Lower lobe of right lung (tissue), 1 donor: ENCODE measurements around the gene RALA. TPM values are rescaled to one million over a fixed set of nuclear protein-coding genes. Genes with fewer than 3 reads are reported as not detected.

Experiments
- total RNA-seq: library from RNA; stranded (reverse); fragmentation: NEBNext Ultra II Directional; extraction: Animal tissue kit (Norgen Biotek cat#: 25700); gene quantifications from one replicate; pipeline ENCODE4 v1.2.1, GENCODE V29; 2021
- donor health status: DM: no; HTN: yes; CAD: no; lungs with severe emphysema.

Gene RALA
- total RNA-seq, 1 donor from 2014 or later = 48.0 TPM

Other genes starting within 250 kb of the RALA start
- gene YAE1, start 57.2 kb upstream of the RALA start, total RNA-seq = 18.1 TPM